Liver (tissue), 3 donors: ENCODE measurements around the gene ARPC5L.

Source experiments
- EGR1 ChIP-seq, 2 donors: IDR thresholded peaks; 2 replicates each; pipeline ENCODE4 v1.6.1; 2016 to 2018; ENCODE audit warnings: antibody characterized with exemption in 2 of 2, low read depth in 2 of 2
- GABPA ChIP-seq, 2 donors: IDR thresholded peaks in 1 of 2; conservative IDR thresholded peaks in 1 of 2; 2 replicates each; pipeline ENCODE4 v1.6.1; 2016; ENCODE audit warnings: antibody characterized with exemption in 2 of 2, mild to moderate bottlenecking in 1 of 2, moderate library complexity in 1 of 2
- JUND ChIP-seq, 2 donors: IDR thresholded peaks; 2 replicates each; pipeline ENCODE4 v1.6.1; 2016; ENCODE audit warnings: antibody characterized with exemption in 2 of 2
- MAX ChIP-seq: IDR thresholded peaks from 2 replicates; pipeline ENCODE4 v1.6.1; 2016; ENCODE audit warnings: antibody characterized with exemption
- RAD21 ChIP-seq, 2 donors: IDR thresholded peaks; 2 replicates each; pipeline ENCODE4 v1.6.1; 2016; ENCODE audit warnings: antibody characterized with exemption in 2 of 2, mild to moderate bottlenecking in 2 of 2
- RXRA ChIP-seq, 2 donors: IDR thresholded peaks; 2 replicates each; pipeline ENCODE4 v1.6.1; 2017 to 2018; ENCODE audit warnings: antibody characterized with exemption in 2 of 2, mild to moderate bottlenecking in 1 of 2
- SP1 ChIP-seq: IDR thresholded peaks from 2 replicates; pipeline ENCODE4 v1.6.1; 2018; ENCODE audit warnings: antibody characterized with exemption, mild to moderate bottlenecking
- TAF1 ChIP-seq: conservative IDR thresholded peaks from 2 replicates; pipeline ENCODE4 v1.6.1; 2016; ENCODE audit warnings: antibody characterized with exemption, mild to moderate bottlenecking
- YY1 ChIP-seq: IDR thresholded peaks from 2 replicates; pipeline ENCODE4 v1.6.1; 2016; ENCODE audit warnings: antibody characterized with exemption, mild to moderate bottlenecking
- TF ChIP-seq, protein P1 (sequence below): fragments of 150-350 bp; IDR thresholded peaks from 2 replicates; pipeline ENCODE4 v1.5.1; 2017; ENCODE audit warnings: improper control_type of control experiment, low read depth, low read length; ENCODE audit not compliant: missing input control
- TF ChIP-seq, protein P2 (sequence below): IDR thresholded peaks from 2 replicates; pipeline ENCODE4 v1.6.1; 2016; ENCODE audit warnings: antibody characterized with exemption
- donor health status: healthy.
- donor health status: healthy.

DNA sequence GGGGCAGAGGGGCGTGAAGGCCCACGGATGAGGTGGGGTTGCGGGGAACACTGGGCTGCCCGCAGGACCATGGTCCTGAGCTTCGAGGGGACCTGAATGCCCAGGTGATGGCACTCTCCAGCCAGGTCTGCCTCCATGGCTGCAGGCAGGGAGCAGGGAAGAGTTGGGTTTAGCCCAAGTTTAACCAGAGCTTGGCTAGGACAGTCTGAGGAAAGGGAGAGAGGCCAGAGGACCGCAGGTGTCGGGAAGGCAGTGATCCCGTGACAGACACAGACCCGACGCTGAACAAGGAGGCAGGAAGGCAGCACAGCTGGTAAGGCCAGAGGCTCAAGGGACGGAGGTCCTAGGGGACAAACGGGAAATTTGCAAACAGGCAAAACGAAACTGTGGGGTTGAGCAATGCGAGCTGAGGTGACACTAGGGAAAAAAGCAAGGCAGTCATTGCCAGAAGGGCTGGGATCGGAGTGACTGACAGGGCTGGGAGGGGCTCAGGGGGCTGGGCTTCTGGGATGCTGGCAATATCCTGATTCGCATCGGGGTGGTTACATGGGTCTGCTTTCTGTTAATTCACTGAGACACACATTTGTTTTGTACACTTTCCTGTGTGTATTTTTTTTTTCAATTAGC, 25.0 kb downstream of the ARPC5L start:
- TF ChIP-seq, protein P1, sequence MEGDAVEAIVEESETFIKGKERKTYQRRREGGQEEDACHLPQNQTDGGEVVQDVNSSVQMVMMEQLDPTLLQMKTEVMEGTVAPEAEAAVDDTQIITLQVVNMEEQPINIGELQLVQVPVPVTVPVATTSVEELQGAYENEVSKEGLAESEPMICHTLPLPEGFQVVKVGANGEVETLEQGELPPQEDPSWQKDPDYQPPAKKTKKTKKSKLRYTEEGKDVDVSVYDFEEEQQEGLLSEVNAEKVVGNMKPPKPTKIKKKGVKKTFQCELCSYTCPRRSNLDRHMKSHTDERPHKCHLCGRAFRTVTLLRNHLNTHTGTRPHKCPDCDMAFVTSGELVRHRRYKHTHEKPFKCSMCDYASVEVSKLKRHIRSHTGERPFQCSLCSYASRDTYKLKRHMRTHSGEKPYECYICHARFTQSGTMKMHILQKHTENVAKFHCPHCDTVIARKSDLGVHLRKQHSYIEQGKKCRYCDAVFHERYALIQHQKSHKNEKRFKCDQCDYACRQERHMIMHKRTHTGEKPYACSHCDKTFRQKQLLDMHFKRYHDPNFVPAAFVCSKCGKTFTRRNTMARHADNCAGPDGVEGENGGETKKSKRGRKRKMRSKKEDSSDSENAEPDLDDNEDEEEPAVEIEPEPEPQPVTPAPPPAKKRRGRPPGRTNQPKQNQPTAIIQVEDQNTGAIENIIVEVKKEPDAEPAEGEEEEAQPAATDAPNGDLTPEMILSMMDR = no peak
- no peak for TF ChIP-seq EGR1 (IDR thresholded peaks at IDR 0.05; ENCODE audit: low read depth in 2 of 2)
- peak in 1 of 2 donors; percentile 39 for TF ChIP-seq GABPA (IDR thresholded peaks at IDR 0.05 in 1 of 2, conservative IDR thresholded peaks at IDR 0.05 in 1 of 2)
- TF ChIP-seq, protein P2, sequence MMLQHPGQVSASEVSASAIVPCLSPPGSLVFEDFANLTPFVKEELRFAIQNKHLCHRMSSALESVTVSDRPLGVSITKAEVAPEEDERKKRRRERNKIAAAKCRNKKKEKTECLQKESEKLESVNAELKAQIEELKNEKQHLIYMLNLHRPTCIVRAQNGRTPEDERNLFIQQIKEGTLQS = no peak
- no peak for TF ChIP-seq RAD21 (IDR thresholded peaks at IDR 0.05)
- no peak for TF ChIP-seq JUND (IDR thresholded peaks at IDR 0.05)
- TF ChIP-seq MAX = no peak
- TF ChIP-seq SP1 = no peak
- no peak for TF ChIP-seq TAF1
- TF ChIP-seq YY1 = no peak
- no peak for TF ChIP-seq RXRA (IDR thresholded peaks at IDR 0.05)
